Measurements from ENCODE around the gene PTPRN2. TPM values are rescaled to one million over a fixed set of nuclear protein-coding genes. Genes with fewer than 3 reads are reported as not detected.

The PTPRN2 gene
- total RNA-seq, 1 experiment from 2014 or later: 2.1 TPM

GRCh38 chr7:157612009-157612663 is 975.5 kb downstream of the PTPRN2 start (continued):
- TF ChIP-seq ZFX (IDR thresholded peaks at IDR 0.05) (no peak), REST (IDR thresholded peaks at IDR 0.05; ENCODE audit: low read depth) (no peak), CEBPB (IDR thresholded peaks at IDR 0.05; ENCODE audit: low read depth) (no peak), JUND (IDR thresholded peaks at IDR 0.05) (no peak), FOSL1 (IDR thresholded peaks at IDR 0.05; ENCODE audit: low read depth) (no peak), EGR1 (IDR thresholded peaks at IDR 0.05; ENCODE audit: low read depth) (no peak)

GRCh38 chr7:157611341-157611740 is 976.3 kb downstream of the PTPRN2 start:
- Histone ChIP-seq H2AFZ (ENCODE audit: low read depth, low read length, poor library complexity, severe bottlenecking) (no peak overlapping the region), H3K9me3 (ENCODE audit: control insufficient read depth in 1 of 2, insufficient read depth in 1 of 2, low read depth in 1 of 2, low read length in 2 of 2) (no peaks in the 10 kb centered on the region), H3K4me2 (ENCODE audit: low read length) (no peak overlapping the region), H3K27me3 (ENCODE audit: insufficient read depth, low read length) (no peaks in the 10 kb centered on the region), H3K4me1 (ENCODE audit: control insufficient read depth in 1 of 2, insufficient read depth in 2 of 2, low read length in 2 of 2) (no peaks in the 10 kb centered on the region), H3K9me2 (ENCODE audit: insufficient read depth) (no peaks in the 10 kb centered on the region), H4K20me1 (ENCODE audit: insufficient read depth) (no peaks in the 10 kb centered on the region), H3K36me3 (ENCODE audit: control insufficient read depth in 1 of 2, insufficient read depth in 2 of 2, low read length in 2 of 2) (no peaks in the 10 kb centered on the region; a peak in 1 of 4 replicates), H3K4me3 (replicated peaks in 1 of 2; ENCODE audit: low read depth in 1 of 2, low read length in 2 of 2) (no peak overlapping the region), H3K9ac (ENCODE audit: low read length) (no peak overlapping the region), H3K27ac (ENCODE audit: low read depth, low read length) (no peak overlapping the region), H3K79me2 (ENCODE audit: insufficient read depth, low read length) (no peaks in the 10 kb centered on the region)
- no peak for DNase-seq (ENCODE audit: low read depth, low spot score)
- CTCF ChIA-PET: no interaction called here
- POLR2A ChIA-PET: no interaction called here
- BruUV-seq (replicated peaks): no TSS peak
- RAD21 ChIA-PET (ENCODE audit: low non-redundant PET in 1 of 2, low total read pairs in 2 of 2, uncharacterized antibody in 2 of 2, unreplicated experiment in 2 of 2): no interaction called here
- intact Hi-C loops (cut with micrococcal nuclease): no loop called here
- no peak for TF ChIP-seq ELF1 (IDR thresholded peaks at IDR 0.05; ENCODE audit: borderline replicate concordance, low read depth)
- no peak for TF ChIP-seq EGR1 (IDR thresholded peaks at IDR 0.05; ENCODE audit: low read depth)
- no peak for TF ChIP-seq MAX (IDR thresholded peaks at IDR 0.05)
- no peak for TF ChIP-seq CBX3 (IDR thresholded peaks at IDR 0.05; ENCODE audit: low read depth)
- no peak for TF ChIP-seq ZNF274 (IDR thresholded peaks at IDR 0.05; ENCODE audit: low read depth, low read length)
- TF ChIP-seq REST (IDR thresholded peaks at IDR 0.05; ENCODE audit: low read depth): no peak
- no peak for TF ChIP-seq YY1 (IDR thresholded peaks at IDR 0.05; ENCODE audit: extremely low read depth, insufficient replicate concordance, low read depth, low read length)
- TF ChIP-seq RAD21 (IDR thresholded peaks at IDR 0.05; ENCODE audit: low read depth): no peak
- TF ChIP-seq JUND (IDR thresholded peaks at IDR 0.05): no peak
- TF ChIP-seq FOSL1 (IDR thresholded peaks at IDR 0.05; ENCODE audit: low read depth): no peak
- no peak for TF ChIP-seq CEBPB (IDR thresholded peaks at IDR 0.05; ENCODE audit: low read depth)
- TF ChIP-seq SIN3A (IDR thresholded peaks at IDR 0.05; ENCODE audit: low read depth): no peak
- ATAC-seq: no peak
